PC-9 (cell line): ENCODE results near the gene TIGD1.

Source experiments
- CTCF ChIP-seq: fragments of 200-600 bp; sonication (generic); conservative IDR thresholded peaks from 2 replicates; pipeline ENCODE4 v1.6.1; 2017; ENCODE audit warnings: mixed run types, antibody characterized with exemption, mild to moderate bottlenecking, moderate library complexity
- EZH2 ChIP-seq: fragments of 200-600 bp; sonication (generic); IDR thresholded peaks from 2 replicates; pipeline ENCODE4 v1.8.0; 2017; ENCODE audit warnings: antibody characterized with exemption, low read depth

GRCh38 chr2:232541195-232541960 lies 9.0 kb downstream of the TIGD1 start:
- TF ChIP-seq CTCF (no peak), EZH2 (no peak)
